K562 (cell line): ENCODE data around the gene SCAMP1. TPM values are rescaled to one million over a fixed set of nuclear protein-coding genes. Genes with fewer than 3 reads are reported as not detected.
A peak's percentile ranks its signal among the peaks of the same experiment; 100 is the strongest.

ENCODE experiments used
- CAMTA2 ChIP-seq: fragments of 250-450 bp; sonication (Bioruptor Pico); conservative IDR thresholded peaks from 2 replicates; pipeline ENCODE4 v1.5.1; 2022
- FOXA1 ChIP-seq: fragments of 450-650 bp; IDR thresholded peaks from 2 replicates; pipeline ENCODE4 v1.6.1; 2016; ENCODE audit warnings: mild to moderate bottlenecking, borderline replicate concordance
- GTF2A2 ChIP-seq: IDR thresholded peaks from 2 replicates; pipeline ENCODE4 v1.6.1; 2016; ENCODE audit warnings: mild to moderate bottlenecking, missing genetic modification characterization, missing compliant biosample characterization
- HDGF ChIP-seq: fragments of 450-650 bp; IDR thresholded peaks from 2 replicates; pipeline ENCODE4 v1.6.1; 2016
- MAFG ChIP-seq: fragments of 450-650 bp; conservative IDR thresholded peaks from 2 replicates; pipeline ENCODE4 v1.6.1; 2016; ENCODE audit warnings: missing genetic modification characterization, missing compliant biosample characterization
- NCOA6 ChIP-seq: fragments of 450-650 bp; IDR thresholded peaks from 2 replicates; pipeline ENCODE4 v1.6.1; 2017; ENCODE audit warnings: mild to moderate bottlenecking
- POLR2AphosphoS5 ChIP-seq: IDR thresholded peaks from 2 replicates; pipeline ENCODE4 v1.6.1; 2011; ENCODE audit warnings: mild to moderate bottlenecking, low read depth, low read length, moderate library complexity; ENCODE audit not compliant: control insufficient read depth, insufficient read depth
- POU5F1 ChIP-seq: fragments of 150-350 bp; IDR thresholded peaks from 2 replicates; pipeline ENCODE4 v1.6.1; 2014; ENCODE audit warnings: borderline replicate concordance, low read length, low read depth, mild to moderate bottlenecking; ENCODE audit not compliant: partially characterized antibody
- PYGO2 ChIP-seq: fragments of 450-650 bp; IDR thresholded peaks from 2 replicates; pipeline ENCODE4 v1.6.1; 2016; ENCODE audit warnings: mild to moderate bottlenecking, missing genetic modification characterization, moderate library complexity, missing compliant biosample characterization
- RFX7 ChIP-seq: fragments of 250-450 bp; sonication (Bioruptor Pico); IDR thresholded peaks from 2 replicates; pipeline ENCODE4 v1.5.1; 2021; ENCODE audit warnings: mild to moderate bottlenecking
- SRSF1 ChIP-seq: fragments of 200-400 bp; formaldehyde crosslinking; IDR thresholded peaks from 2 replicates; pipeline ENCODE4 v1.6.1; 2017; ENCODE audit warnings: mild to moderate bottlenecking, low read depth, low read length, moderate library complexity
- TCF7 ChIP-seq: sonication (generic); IDR thresholded peaks from 2 replicates; pipeline ENCODE4 v1.6.1; 2016; ENCODE audit warnings: antibody characterized with exemption, borderline replicate concordance
- TCF7L2 ChIP-seq: fragments of 150-350 bp; IDR thresholded peaks from 2 replicates; pipeline ENCODE4 v1.6.1; 2016; ENCODE audit warnings: low read depth, mild to moderate bottlenecking, low read length, moderate library complexity
- TFAM ChIP-seq: fragments of 250-450 bp; sonication (Bioruptor Pico); conservative IDR thresholded peaks from 2 replicates; pipeline ENCODE4 v1.5.0; 2021; ENCODE audit warnings: mild to moderate bottlenecking, moderate library complexity
- ZNF41 ChIP-seq: fragments of 250-450 bp; sonication (Bioruptor Pico); conservative IDR thresholded peaks from 2 replicates; pipeline ENCODE4 v1.4.0; 2020; ENCODE audit warnings: mild to moderate bottlenecking
- ZSCAN29 ChIP-seq: fragments of 450-650 bp; IDR thresholded peaks from 2 replicates; pipeline ENCODE4 v1.6.1; 2017
- polyA plus RNA-seq, 8 experiments: library from polyadenylated mRNA; depleted of rRNA in 4 of 8; stranded (reverse) in 5 of 8; unstranded in 3 of 8; fragments of >200 nt; fragmentation: Nextera tagmentation in 2 of 8; fragmentation: Illumina TruSeq in 1 of 8; extraction: Ambion mirVana in 2 of 8; extraction: Trizol in 1 of 8; gene quantifications; 2 replicates each; pipeline versions ENCODE4 v1.2.1 to v1.2.3, GENCODE V29; 2011 to 2014; ENCODE audit warnings: inconsistent platforms in 1 of 8, missing spikeins in 1 of 8
- total RNA-seq, 7 experiments: library from RNA; depleted of rRNA in 6 of 7; stranded (reverse); fragments of >200 nt in 6 of 7; fragmentation: Illumina TruSeq in 2 of 7; extraction: Trizol in 2 of 7; gene quantifications; 2 replicates each; pipeline versions ENCODE4 v1.2.1 to v1.2.3, GENCODE V29; 2011 to 2021; ENCODE audit warnings: low replicate concordance in 1 of 7
- TF ChIP-seq, protein P1 (sequence below): fragments of 250-450 bp; sonication (Bioruptor Pico); IDR thresholded peaks from 2 replicates; pipeline ENCODE4 v1.8.0; 2022; ENCODE audit warnings: moderate library complexity, mild to moderate bottlenecking, inconsistent platforms
- TF ChIP-seq, protein P2 (sequence below): sonication (generic); formaldehyde crosslinking; IDR thresholded peaks from 2 replicates; pipeline ENCODE4 v1.4.0; 2020; ENCODE audit warnings: mild to moderate bottlenecking, missing genetic modification reagents
- TF ChIP-seq, protein P3 (sequence below): fragments of 450-650 bp; formaldehyde crosslinking; IDR thresholded peaks from 2 replicates; pipeline ENCODE4 v1.4.0; 2022; ENCODE audit warnings: missing genetic modification characterization
- TF ChIP-seq, protein P4 (sequence below): fragments of 250-450 bp; sonication (Bioruptor Pico); IDR thresholded peaks from 2 replicates; pipeline ENCODE4 v1.8.0; 2021; ENCODE audit warnings: mild to moderate bottlenecking, moderate library complexity

The SCAMP1 gene
- total and polyA plus RNA-seq, 9 of the 15 experiments (the other 6 are each of a cell fraction or from before 2014, with no cell fraction given), result 5.4 to 23.9 (median 13.8) TPM

DNA sequence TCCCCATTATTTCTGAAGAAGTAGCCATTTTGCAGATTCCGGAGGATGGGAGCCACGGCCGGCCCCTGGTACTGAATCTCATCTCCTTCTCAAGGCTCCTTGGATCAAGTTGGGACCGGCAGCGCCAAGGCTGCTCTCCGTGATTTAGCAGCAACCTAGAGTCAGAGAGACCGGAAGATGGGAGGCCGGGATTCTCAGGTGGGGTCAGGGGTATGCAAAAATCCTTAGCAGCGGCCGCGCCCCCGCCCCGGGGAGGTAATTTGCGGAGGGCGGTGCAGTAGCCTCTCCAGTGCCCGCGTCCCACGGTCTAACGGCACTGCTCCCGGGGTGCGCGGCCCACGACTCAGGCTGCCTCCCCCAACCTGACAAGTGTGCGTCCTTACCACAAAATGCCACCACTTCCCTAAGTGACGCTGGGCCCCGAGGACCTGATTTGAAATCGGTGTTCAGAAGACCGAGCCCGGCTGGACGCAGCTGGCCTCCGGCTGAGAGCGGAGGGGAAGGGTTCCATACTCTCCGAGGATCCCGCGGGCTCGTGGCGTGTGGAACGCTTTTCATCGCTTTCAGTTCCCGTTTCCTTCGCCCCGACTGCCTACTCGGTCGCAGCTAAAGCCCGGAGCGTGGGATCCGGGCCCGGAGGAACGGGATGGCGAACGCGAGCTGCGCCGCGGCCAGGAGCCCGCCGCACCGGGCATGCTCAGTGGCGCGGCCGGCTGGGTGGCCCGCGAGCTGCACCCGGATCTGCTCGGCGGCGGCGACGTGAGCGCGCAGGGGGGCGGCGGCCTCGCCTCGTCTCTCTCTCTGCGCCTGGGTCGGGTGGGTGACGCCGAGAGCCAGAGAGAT, at the start of gene SCAMP1 (continued):
- TF ChIP-seq, protein P1, sequence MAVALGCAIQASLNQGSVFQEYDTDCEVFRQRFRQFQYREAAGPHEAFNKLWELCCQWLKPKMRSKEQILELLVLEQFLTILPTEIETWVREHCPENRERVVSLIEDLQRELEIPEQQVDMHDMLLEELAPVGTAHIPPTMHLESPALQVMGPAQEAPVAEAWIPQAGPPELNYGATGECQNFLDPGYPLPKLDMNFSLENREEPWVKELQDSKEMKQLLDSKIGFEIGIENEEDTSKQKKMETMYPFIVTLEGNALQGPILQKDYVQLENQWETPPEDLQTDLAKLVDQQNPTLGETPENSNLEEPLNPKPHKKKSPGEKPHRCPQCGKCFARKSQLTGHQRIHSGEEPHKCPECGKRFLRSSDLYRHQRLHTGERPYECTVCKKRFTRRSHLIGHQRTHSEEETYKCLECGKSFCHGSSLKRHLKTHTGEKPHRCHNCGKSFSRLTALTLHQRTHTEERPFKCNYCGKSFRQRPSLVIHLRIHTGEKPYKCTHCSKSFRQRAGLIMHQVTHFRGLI (CRISPR knock-in tag), result no peak
- TF ChIP-seq MAFG (tag), result no peak
- TF ChIP-seq TCF7L2, result no peak
- no peak for TF ChIP-seq HDGF
- TF ChIP-seq CAMTA2 (CRISPR knock-in tag), result no peak
- TF ChIP-seq SRSF1, result no peak
- no peak for TF ChIP-seq ZNF41
- 0 out of 2 replicates have a peak, but pooled peaks have one; percentile 8 for TF ChIP-seq TCF7
- TF ChIP-seq POU5F1, result no peak
- TF ChIP-seq RFX7 (CRISPR knock-in tag), result no peak
- TF ChIP-seq ZSCAN29, result no peak; the same call in 1 of the 2 replicates
- TF ChIP-seq TFAM (CRISPR knock-in tag), result no peak
- TF ChIP-seq, protein P2, sequence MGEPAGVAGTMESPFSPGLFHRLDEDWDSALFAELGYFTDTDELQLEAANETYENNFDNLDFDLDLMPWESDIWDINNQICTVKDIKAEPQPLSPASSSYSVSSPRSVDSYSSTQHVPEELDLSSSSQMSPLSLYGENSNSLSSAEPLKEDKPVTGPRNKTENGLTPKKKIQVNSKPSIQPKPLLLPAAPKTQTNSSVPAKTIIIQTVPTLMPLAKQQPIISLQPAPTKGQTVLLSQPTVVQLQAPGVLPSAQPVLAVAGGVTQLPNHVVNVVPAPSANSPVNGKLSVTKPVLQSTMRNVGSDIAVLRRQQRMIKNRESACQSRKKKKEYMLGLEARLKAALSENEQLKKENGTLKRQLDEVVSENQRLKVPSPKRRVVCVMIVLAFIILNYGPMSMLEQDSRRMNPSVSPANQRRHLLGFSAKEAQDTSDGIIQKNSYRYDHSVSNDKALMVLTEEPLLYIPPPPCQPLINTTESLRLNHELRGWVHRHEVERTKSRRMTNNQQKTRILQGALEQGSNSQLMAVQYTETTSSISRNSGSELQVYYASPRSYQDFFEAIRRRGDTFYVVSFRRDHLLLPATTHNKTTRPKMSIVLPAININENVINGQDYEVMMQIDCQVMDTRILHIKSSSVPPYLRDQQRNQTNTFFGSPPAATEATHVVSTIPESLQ (CRISPR knock-in tag), result peak; percentile 47; the same call in 1 of the 2 replicates
- no peak for TF ChIP-seq NCOA6
- TF ChIP-seq POLR2AphosphoS5, result no peak; the same call in 1 of the 2 replicates
- TF ChIP-seq GTF2A2 (tag), result no peak
- TF ChIP-seq PYGO2, result no peak
- TF ChIP-seq, protein P3, sequence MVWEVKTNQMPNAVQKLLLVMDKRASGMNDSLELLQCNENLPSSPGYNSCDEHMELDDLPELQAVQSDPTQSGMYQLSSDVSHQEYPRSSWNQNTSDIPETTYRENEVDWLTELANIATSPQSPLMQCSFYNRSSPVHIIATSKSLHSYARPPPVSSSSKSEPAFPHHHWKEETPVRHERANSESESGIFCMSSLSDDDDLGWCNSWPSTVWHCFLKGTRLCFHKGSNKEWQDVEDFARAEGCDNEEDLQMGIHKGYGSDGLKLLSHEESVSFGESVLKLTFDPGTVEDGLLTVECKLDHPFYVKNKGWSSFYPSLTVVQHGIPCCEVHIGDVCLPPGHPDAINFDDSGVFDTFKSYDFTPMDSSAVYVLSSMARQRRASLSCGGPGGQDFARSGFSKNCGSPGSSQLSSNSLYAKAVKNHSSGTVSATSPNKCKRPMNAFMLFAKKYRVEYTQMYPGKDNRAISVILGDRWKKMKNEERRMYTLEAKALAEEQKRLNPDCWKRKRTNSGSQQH (CRISPR knock-in tag), result no peak
- no peak for TF ChIP-seq FOXA1
- TF ChIP-seq, protein P4, sequence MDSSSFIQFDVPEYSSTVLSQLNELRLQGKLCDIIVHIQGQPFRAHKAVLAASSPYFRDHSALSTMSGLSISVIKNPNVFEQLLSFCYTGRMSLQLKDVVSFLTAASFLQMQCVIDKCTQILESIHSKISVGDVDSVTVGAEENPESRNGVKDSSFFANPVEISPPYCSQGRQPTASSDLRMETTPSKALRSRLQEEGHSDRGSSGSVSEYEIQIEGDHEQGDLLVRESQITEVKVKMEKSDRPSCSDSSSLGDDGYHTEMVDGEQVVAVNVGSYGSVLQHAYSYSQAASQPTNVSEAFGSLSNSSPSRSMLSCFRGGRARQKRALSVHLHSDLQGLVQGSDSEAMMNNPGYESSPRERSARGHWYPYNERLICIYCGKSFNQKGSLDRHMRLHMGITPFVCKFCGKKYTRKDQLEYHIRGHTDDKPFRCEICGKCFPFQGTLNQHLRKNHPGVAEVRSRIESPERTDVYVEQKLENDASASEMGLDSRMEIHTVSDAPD (CRISPR knock-in tag), result no peak
